OCI-LY1 (cell line): ENCODE results near the gene PTPRU.

Experiments used
- H2AFZ ChIP-seq: fragments of 200-600 bp; sonication (generic), shearing (Covaris generic); 2 replicates; pipeline ENCODE4 v1.6.0; 2014; ENCODE audit warnings: antibody characterized with exemption, mild to moderate bottlenecking, low read length
- H3F3A ChIP-seq: fragments of 200-600 bp; sonication (generic), shearing (Covaris generic); 2 replicates; pipeline ENCODE4 v1.6.0; 2014; ENCODE audit warnings: mild to moderate bottlenecking, antibody characterized with exemption, low read length, moderate library complexity; ENCODE audit not compliant: insufficient read depth
- H3K27ac ChIP-seq: fragments of 200-600 bp; sonication (generic); 2 replicates; pipeline ENCODE4 v1.5.1; 2014; ENCODE audit warnings: low read length, mixed run types, mild to moderate bottlenecking, low read depth; ENCODE audit not compliant: poor library complexity, severe bottlenecking
- H3K27me3 ChIP-seq: fragments of 200-600 bp; sonication (generic); 2 replicates; pipeline ENCODE4 v1.6.0; 2014; ENCODE audit warnings: antibody characterized with exemption, mild to moderate bottlenecking, low read length, moderate library complexity; ENCODE audit not compliant: insufficient read depth
- H3K36me3 ChIP-seq: fragments of 200-600 bp; sonication (generic); 2 replicates; pipeline ENCODE4 v1.6.1; 2014; ENCODE audit warnings: mild to moderate bottlenecking, antibody characterized with exemption, low read length, moderate library complexity, mixed read lengths; ENCODE audit not compliant: insufficient read depth
- H3K4me1 ChIP-seq: fragments of 200-600 bp; sonication (generic); 2 replicates; pipeline ENCODE4 v1.5.1; 2014; ENCODE audit warnings: mild to moderate bottlenecking, low read length, moderate library complexity; ENCODE audit not compliant: insufficient read depth, severe bottlenecking
- H3K4me2 ChIP-seq: fragments of 200-600 bp; sonication (generic), shearing (Covaris generic); 2 replicates; pipeline ENCODE4 v1.6.1; 2014; ENCODE audit warnings: low read length
- H3K4me3 ChIP-seq: fragments of 200-600 bp; sonication (generic); 2 replicates; pipeline ENCODE4 v1.5.1; 2014; ENCODE audit warnings: low read length, low read depth, mild to moderate bottlenecking, mixed read lengths; ENCODE audit not compliant: poor library complexity, severe bottlenecking
- H3K79me2 ChIP-seq: fragments of 200-600 bp; shearing (Covaris generic); 2 replicates; pipeline ENCODE4 v1.6.1; 2016; ENCODE audit warnings: mixed run types, low read length, mixed read lengths; ENCODE audit not compliant: insufficient read depth
- H3K9ac ChIP-seq: fragments of 200-600 bp; sonication (generic), shearing (Covaris generic); 2 replicates; pipeline ENCODE4 v1.6.1; 2014; ENCODE audit warnings: mild to moderate bottlenecking, low read length, mixed read lengths
- H3K9me2 ChIP-seq: fragments of 200-600 bp; sonication (generic), shearing (Covaris generic); 2 replicates; pipeline ENCODE4 v1.6.1; 2014; ENCODE audit warnings: low read depth, mild to moderate bottlenecking, low read length, mixed read lengths
- H3K9me3 ChIP-seq: fragments of 200-600 bp; shearing (Covaris generic); 2 replicates; pipeline ENCODE4 v1.6.1; 2014; ENCODE audit warnings: low read length, mixed read lengths
- H4K20me1 ChIP-seq: fragments of 200-600 bp; sonication (generic), shearing (Covaris generic); 2 replicates; pipeline ENCODE4 v1.6.0; 2016; ENCODE audit warnings: mild to moderate bottlenecking, low read length; ENCODE audit not compliant: insufficient read depth
- EZH2 ChIP-seq: fragments of 200-600 bp; sonication (generic), shearing (Covaris generic); IDR thresholded peaks from 2 replicates; pipeline ENCODE4 v1.8.0; 2017; ENCODE audit warnings: borderline replicate concordance, mixed run types, mild to moderate bottlenecking, antibody characterized with exemption, low read length, moderate library complexity, mixed read lengths
- TF ChIP-seq, protein P1 (sequence below): fragments of 200-600 bp; sonication (generic), shearing (Covaris generic); IDR thresholded peaks from 2 replicates; pipeline ENCODE4 v1.5.1; 2017; ENCODE audit warnings: mild to moderate bottlenecking, antibody characterized with exemption, low read length, moderate library complexity, mixed read lengths

The PTPRU gene

DNA sequence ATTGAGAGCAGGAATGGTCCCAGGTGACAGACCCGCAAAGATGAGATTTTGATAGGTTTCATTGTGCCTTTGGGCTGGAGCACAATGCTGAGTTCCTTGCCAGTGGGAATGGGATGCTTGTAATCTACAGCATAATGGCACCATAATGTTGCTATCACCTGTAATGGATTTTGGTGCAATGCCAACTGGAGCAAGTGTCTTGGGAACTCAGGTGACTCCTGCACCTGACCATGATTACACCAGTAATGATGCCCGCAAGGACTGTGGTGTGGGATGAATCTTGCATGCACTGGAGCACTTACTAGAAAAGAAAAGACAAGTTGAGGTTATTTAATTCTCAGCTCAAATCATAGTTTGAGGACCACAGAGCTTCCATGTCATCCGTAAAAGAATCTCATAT is 96.7 kb downstream of the PTPRU start:
- TF ChIP-seq, protein P1, sequence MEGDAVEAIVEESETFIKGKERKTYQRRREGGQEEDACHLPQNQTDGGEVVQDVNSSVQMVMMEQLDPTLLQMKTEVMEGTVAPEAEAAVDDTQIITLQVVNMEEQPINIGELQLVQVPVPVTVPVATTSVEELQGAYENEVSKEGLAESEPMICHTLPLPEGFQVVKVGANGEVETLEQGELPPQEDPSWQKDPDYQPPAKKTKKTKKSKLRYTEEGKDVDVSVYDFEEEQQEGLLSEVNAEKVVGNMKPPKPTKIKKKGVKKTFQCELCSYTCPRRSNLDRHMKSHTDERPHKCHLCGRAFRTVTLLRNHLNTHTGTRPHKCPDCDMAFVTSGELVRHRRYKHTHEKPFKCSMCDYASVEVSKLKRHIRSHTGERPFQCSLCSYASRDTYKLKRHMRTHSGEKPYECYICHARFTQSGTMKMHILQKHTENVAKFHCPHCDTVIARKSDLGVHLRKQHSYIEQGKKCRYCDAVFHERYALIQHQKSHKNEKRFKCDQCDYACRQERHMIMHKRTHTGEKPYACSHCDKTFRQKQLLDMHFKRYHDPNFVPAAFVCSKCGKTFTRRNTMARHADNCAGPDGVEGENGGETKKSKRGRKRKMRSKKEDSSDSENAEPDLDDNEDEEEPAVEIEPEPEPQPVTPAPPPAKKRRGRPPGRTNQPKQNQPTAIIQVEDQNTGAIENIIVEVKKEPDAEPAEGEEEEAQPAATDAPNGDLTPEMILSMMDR: no peak
- no peak for TF ChIP-seq EZH2
- peaks cover 5% of the 10 kb centered on the region; the same call in 1 of the 2 replicates for H3K27me3 ChIP-seq
- H4K20me1 ChIP-seq: no peaks in the 10 kb centered on the region
- H3K9me2 ChIP-seq: no peaks in the 10 kb centered on the region
- no peaks in the 10 kb centered on the region for H3K79me2 ChIP-seq
- H3K4me3 ChIP-seq: no peak overlapping the region
- no peak overlapping the region for H3K4me2 ChIP-seq
- no peaks in the 10 kb centered on the region for H3K4me1 ChIP-seq
- H2AFZ ChIP-seq: no peak overlapping the region
- H3F3A ChIP-seq: no peaks in the 10 kb centered on the region
- H3K36me3 ChIP-seq: no peaks in the 10 kb centered on the region
- H3K9me3 ChIP-seq: no peaks in the 10 kb centered on the region
- no peak overlapping the region for H3K9ac ChIP-seq
- H3K27ac ChIP-seq: no peak overlapping the region

DNA sequence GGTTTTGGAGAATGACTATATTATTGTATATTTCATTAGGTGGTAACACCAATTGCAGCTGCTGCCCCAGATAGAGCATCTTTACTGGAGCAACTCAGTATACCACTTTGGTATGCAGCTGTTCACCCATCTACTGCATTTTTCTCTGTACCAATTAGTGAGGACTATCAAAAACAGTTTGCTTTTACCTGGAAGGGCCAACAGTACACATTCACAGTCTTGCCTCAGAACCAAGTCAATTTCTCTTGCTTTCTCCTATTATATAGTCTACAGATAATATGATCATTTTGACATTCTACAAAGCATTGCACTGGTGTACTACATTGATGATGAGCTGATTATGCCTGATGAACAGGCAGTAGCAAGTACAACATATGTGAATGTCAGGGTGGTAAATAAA is 99.3 kb downstream of the PTPRU start:
- Histone ChIP-seq H3F3A (no peaks in the 10 kb centered on the region), H3K9me3 (no peaks in the 10 kb centered on the region), H3K36me3 (no peaks in the 10 kb centered on the region), H3K9ac (no peak overlapping the region), H3K27me3 (peaks cover 5% of the 10 kb centered on the region; the same call in 1 of the 2 replicates), H3K79me2 (no peaks in the 10 kb centered on the region), H3K4me1 (no peaks in the 10 kb centered on the region), H4K20me1 (no peaks in the 10 kb centered on the region), H3K4me2 (no peak overlapping the region), H2AFZ (no peak overlapping the region), H3K4me3 (no peak overlapping the region), H3K27ac (no peak overlapping the region), H3K9me2 (no peaks in the 10 kb centered on the region)
- no peak for TF ChIP-seq EZH2
- TF ChIP-seq, protein P1: no peak

DNA sequence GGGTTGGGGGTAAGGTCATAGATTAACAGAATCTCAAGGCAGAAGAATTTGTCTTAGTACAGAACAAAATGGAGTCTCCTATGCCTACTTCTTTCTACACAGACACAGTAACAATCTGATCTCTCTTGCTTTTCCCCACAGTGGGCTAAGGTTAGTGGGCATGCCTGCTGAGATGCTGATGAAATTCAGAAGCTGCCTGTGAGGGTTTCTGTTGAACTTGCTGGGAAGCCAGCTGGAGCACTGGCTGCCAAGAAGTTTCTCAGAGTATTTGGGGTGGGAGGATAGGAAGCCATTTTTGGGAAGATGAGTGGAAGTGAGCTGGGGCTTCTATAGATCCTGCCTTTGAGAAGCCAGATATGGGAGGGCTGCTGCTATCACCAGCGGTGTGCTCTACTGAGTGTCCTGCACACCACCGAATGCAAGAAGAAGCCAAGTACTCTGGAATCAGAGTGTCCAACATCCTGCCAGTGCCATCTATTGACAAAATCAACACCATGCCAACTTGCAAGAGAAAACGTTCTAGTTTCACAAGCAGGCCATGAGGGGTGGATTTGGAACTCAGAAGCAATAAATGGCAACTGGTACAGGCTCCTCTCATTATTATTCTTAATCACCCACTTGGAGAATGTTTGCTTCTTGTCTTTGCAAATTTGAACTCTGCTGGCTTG is 102.7 kb downstream of the PTPRU start:
- no peak overlapping the region for H2AFZ ChIP-seq
- TF ChIP-seq, protein P1: no peak
- TF ChIP-seq EZH2: no peak

More for the DNA sequence above, 102.7 kb downstream of the PTPRU start:
- Histone ChIP-seq H3K9me2 (no peaks in the 10 kb centered on the region), H4K20me1 (no peaks in the 10 kb centered on the region), H3K4me3 (no peak overlapping the region), H3K36me3 (no peaks in the 10 kb centered on the region), H3K27ac (no peak overlapping the region), H3K27me3 (no peaks in the 10 kb centered on the region), H3K9ac (no peak overlapping the region), H3K4me1 (no peaks in the 10 kb centered on the region), H3F3A (no peaks in the 10 kb centered on the region), H3K4me2 (no peak overlapping the region), H3K9me3 (no peaks in the 10 kb centered on the region), H3K79me2 (no peaks in the 10 kb centered on the region)
